ENCODE data around the gene PTAFR.
A peak's percentile ranks its signal among the peaks of the same experiment; 100 is the strongest.

The PTAFR gene

GRCh38 chr1:28126783-28127490, 49.6 kb downstream of the PTAFR start:
- Mint-ChIP-seq H3K4me1 (ENCODE audit: low read depth) (no peaks in the 10 kb centered on the region), H3K27me3 (peaks cover 35% of the 10 kb centered on the region), H3K36me3 (ENCODE audit: low read depth) (no peaks in the 10 kb centered on the region), H3K9me3 (no peaks in the 10 kb centered on the region), H3K27ac (no peak overlapping the region), H3K4me3 (no peak overlapping the region)
- DNase-seq = no peak

DNA sequence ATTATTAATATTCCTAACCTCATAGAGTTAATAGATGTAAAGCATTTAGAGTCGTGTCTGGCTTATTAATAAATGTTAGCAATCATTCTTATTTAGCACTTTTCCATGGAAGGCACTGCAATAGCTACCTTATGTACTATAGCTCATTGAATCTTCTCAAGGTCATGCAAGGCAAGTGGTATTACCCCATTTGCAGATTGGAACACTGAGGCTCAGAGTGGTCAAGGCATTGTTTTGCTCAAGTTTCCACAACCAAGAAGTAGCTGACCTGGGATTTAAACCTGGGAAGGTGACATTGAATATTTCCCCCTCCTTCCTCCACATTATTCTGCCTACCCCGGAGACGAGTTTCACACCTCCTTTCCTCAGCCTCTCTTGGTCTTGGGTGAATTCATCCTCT, 50.3 kb downstream of the PTAFR start:
- DNase-seq = no peak
- Mint-ChIP-seq H3K27me3 (peaks cover 35% of the 10 kb centered on the region), H3K4me3 (no peak overlapping the region)

DNA sequence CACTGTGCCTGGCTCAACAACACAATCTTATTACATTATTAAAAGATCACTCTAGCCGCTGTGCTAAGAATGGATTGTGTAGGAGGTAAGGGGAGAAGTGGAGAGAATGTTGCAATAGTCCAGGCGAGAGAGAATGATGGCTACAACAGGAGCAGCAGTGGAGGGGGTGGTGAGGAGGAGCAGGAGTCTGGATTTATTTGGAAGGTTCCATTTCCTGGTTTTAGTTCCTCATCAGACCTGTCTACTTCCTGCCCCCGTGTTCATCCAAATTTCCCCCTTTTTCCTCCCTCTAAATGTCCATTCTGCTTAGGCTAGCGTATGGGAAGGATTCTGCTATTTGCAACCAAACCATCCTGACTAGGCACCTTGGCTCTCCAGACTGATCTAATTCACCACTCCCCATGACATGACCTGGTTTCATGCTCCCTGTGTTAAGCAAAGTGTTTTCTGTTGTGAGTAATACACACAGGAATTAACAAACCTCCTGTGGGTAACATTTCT, 53.0 kb downstream of the PTAFR start:
- no peaks in the 10 kb centered on the region for H3K9me3 Mint-ChIP-seq
- no peaks in the 10 kb centered on the region for H3K36me3 Mint-ChIP-seq (ENCODE audit: low read depth)
- peaks cover 24% of the 10 kb centered on the region for H3K27me3 Mint-ChIP-seq
- H3K4me1 Mint-ChIP-seq (ENCODE audit: low read depth) = no peaks in the 10 kb centered on the region
- H3K4me3 Mint-ChIP-seq = no peak overlapping the region
- H3K27ac Mint-ChIP-seq = no peak overlapping the region
- DNase-seq = no peak

More for the DNA sequence above, 50.3 kb downstream of the PTAFR start:
- Mint-ChIP-seq H3K9me3 (no peaks in the 10 kb centered on the region), H3K36me3 (ENCODE audit: low read depth) (no peaks in the 10 kb centered on the region), H3K27ac (no peak overlapping the region), H3K4me1 (ENCODE audit: low read depth) (no peaks in the 10 kb centered on the region)

GRCh38 chr1:28122183-28122582, 54.3 kb downstream of the PTAFR start:
- H3K27ac Mint-ChIP-seq = no peak overlapping the region
- H3K4me1 Mint-ChIP-seq (ENCODE audit: low read depth) = no peaks in the 10 kb centered on the region
- no peak overlapping the region for H3K4me3 Mint-ChIP-seq
- H3K9me3 Mint-ChIP-seq = no peaks in the 10 kb centered on the region
- DNase-seq = no peak
- peaks cover 18% of the 10 kb centered on the region for H3K27me3 Mint-ChIP-seq
- no peaks in the 10 kb centered on the region for H3K36me3 Mint-ChIP-seq (ENCODE audit: low read depth)

GRCh38 chr1:28119556-28119955, 56.9 kb downstream of the PTAFR start:
- peaks cover 9% of the 10 kb centered on the region for H3K4me1 Mint-ChIP-seq (ENCODE audit: low read depth)
- H3K27me3 Mint-ChIP-seq = peaks cover 6% of the 10 kb centered on the region
- no peaks in the 10 kb centered on the region for H3K36me3 Mint-ChIP-seq (ENCODE audit: low read depth)
- no peaks in the 10 kb centered on the region for H3K9me3 Mint-ChIP-seq
- H3K4me3 Mint-ChIP-seq = no peak overlapping the region
- H3K27ac Mint-ChIP-seq = no peak overlapping the region
- no peak for DNase-seq

GRCh38 chr1:28118640-28119307, 57.7 kb downstream of the PTAFR start:
- Mint-ChIP-seq H3K27me3 (peaks cover 6% of the 10 kb centered on the region), H3K4me1 (ENCODE audit: low read depth) (peaks cover 9% of the 10 kb centered on the region), H3K36me3 (ENCODE audit: low read depth) (no peaks in the 10 kb centered on the region), H3K9me3 (no peaks in the 10 kb centered on the region), H3K27ac (no peak overlapping the region), H3K4me3 (no peak overlapping the region)
- DNase-seq = no peak

- Mint-ChIP-seq H3K36me3 (ENCODE audit: low read depth) (no peaks in the 10 kb centered on the region), H3K9me3 (no peaks in the 10 kb centered on the region), H3K4me1 (ENCODE audit: low read depth) (peaks cover 25% of the 10 kb centered on the region), H3K27me3 (no peaks in the 10 kb centered on the region), H3K27ac (peak overlapping the region; percentile 74), H3K4me3 (no peak overlapping the region)
- DNase-seq = peak; percentile 46
Observed at GRCh38 chr1:28115267-28115666, 61.2 kb downstream of the PTAFR start.

GRCh38 chr1:28114844-28115243, 61.6 kb downstream of the PTAFR start:
- H3K4me1 Mint-ChIP-seq (ENCODE audit: low read depth) = peaks cover 25% of the 10 kb centered on the region
- H3K9me3 Mint-ChIP-seq = no peaks in the 10 kb centered on the region
- H3K36me3 Mint-ChIP-seq (ENCODE audit: low read depth) = no peaks in the 10 kb centered on the region
- no peak for DNase-seq
- peak overlapping the region; percentile 74 for H3K27ac Mint-ChIP-seq
- no peaks in the 10 kb centered on the region for H3K27me3 Mint-ChIP-seq
- H3K4me3 Mint-ChIP-seq = no peak overlapping the region

- DNase-seq = no peak
- no peak overlapping the region for H3K4me3 Mint-ChIP-seq
- H3K27ac Mint-ChIP-seq = no peak overlapping the region
- H3K9me3 Mint-ChIP-seq = no peaks in the 10 kb centered on the region
- H3K27me3 Mint-ChIP-seq = no peaks in the 10 kb centered on the region
- no peaks in the 10 kb centered on the region for H3K36me3 Mint-ChIP-seq (ENCODE audit: low read depth)
- peaks cover 25% of the 10 kb centered on the region for H3K4me1 Mint-ChIP-seq (ENCODE audit: low read depth)
Observed at GRCh38 chr1:28113242-28113572, 63.3 kb downstream of the PTAFR start.

- no peaks in the 10 kb centered on the region for H3K27me3 Mint-ChIP-seq
- H3K27ac Mint-ChIP-seq = no peak overlapping the region
- DNase-seq = no peak
- H3K9me3 Mint-ChIP-seq = no peaks in the 10 kb centered on the region
- peaks cover 25% of the 10 kb centered on the region for H3K4me1 Mint-ChIP-seq (ENCODE audit: low read depth)
- no peak overlapping the region for H3K4me3 Mint-ChIP-seq
- no peaks in the 10 kb centered on the region for H3K36me3 Mint-ChIP-seq (ENCODE audit: low read depth)
Observed at GRCh38 chr1:28112388-28113241, 63.9 kb downstream of the PTAFR start.

GRCh38 chr1:28111157-28111556, 65.3 kb downstream of the PTAFR start:
- H3K4me3 Mint-ChIP-seq = no peak overlapping the region
- H3K9me3 Mint-ChIP-seq = no peaks in the 10 kb centered on the region
- no peaks in the 10 kb centered on the region for H3K27me3 Mint-ChIP-seq
- no peak overlapping the region for H3K27ac Mint-ChIP-seq
- no peaks in the 10 kb centered on the region for H3K36me3 Mint-ChIP-seq (ENCODE audit: low read depth)
- DNase-seq = no peak
- peaks cover 23% of the 10 kb centered on the region for H3K4me1 Mint-ChIP-seq (ENCODE audit: low read depth)

DNA sequence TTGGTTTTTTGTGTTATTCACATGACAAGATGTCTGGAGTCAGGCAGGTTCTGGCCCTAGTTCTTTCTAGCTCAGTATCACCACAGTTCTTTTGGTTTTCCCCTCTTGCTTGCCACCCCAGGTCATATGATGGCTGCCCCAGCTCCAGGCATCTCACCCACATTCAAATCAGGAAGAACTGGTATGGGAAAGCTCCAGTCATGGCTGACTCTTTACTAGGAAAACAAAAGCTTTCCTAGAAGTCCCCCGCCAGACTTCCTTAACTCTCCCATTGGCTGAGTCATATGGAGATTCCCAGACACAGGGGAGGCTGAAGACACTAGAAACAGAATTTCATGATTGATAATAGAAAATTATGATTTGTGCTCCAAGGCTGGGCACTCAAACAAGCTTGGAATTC, 65.9 kb downstream of the PTAFR start:
- no peaks in the 10 kb centered on the region for H3K27me3 Mint-ChIP-seq
- no peak overlapping the region for H3K4me3 Mint-ChIP-seq
- no peak overlapping the region for H3K27ac Mint-ChIP-seq
- H3K4me1 Mint-ChIP-seq (ENCODE audit: low read depth) = peaks cover 22% of the 10 kb centered on the region
- no peaks in the 10 kb centered on the region for H3K9me3 Mint-ChIP-seq
- no peaks in the 10 kb centered on the region for H3K36me3 Mint-ChIP-seq (ENCODE audit: low read depth)
- no peak for DNase-seq

DNA sequence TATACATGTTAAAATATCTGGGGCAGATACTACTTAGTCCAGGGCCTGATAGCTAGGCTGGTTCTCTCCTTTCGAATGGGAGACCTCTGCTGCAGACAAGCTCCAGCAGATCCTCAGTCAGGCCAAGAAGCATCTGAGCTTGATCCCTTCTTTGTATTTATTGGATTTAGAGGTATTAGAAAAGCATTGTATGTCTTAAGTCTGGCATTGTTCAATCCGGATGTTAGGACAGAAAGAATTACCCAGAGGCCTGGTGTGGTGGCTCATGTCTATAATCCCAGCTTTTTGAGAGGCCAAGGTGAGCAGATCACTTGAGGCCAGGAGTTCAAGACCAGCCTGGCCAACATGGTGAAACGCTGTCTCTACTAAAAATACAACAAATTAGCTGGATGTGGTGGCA, 66.9 kb downstream of the PTAFR start:
- Mint-ChIP-seq H3K27ac (no peak overlapping the region), H3K4me3 (no peak overlapping the region), H3K36me3 (ENCODE audit: low read depth) (no peaks in the 10 kb centered on the region), H3K27me3 (no peaks in the 10 kb centered on the region), H3K9me3 (no peaks in the 10 kb centered on the region), H3K4me1 (ENCODE audit: low read depth) (peaks cover 16% of the 10 kb centered on the region)
- no peak for DNase-seq

DNA sequence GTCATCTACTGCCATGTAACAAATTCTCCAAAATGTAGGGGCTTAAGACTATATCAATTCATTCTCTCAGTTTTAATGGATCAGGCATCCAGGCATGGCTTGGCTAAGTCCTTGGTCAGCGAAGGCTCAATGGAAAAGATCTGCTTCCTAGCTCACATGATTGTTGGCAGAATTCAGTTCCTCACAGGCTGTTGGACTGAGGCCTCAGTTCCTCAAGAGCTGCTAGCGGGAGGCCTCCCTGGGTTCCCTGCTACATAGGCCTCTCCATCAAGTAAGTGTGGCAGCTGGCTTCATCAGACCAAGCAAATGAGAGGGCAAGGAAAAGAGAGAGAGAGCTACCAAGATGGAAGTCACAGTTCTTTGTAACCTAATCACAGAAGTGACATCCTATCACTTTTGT, 68.5 kb downstream of the PTAFR start:
- H3K36me3 Mint-ChIP-seq (ENCODE audit: low read depth) = no peaks in the 10 kb centered on the region
- H3K27me3 Mint-ChIP-seq = no peaks in the 10 kb centered on the region
- peaks cover 14% of the 10 kb centered on the region for H3K4me1 Mint-ChIP-seq (ENCODE audit: low read depth)
- no peak for DNase-seq
- H3K27ac Mint-ChIP-seq = no peak overlapping the region
- no peak overlapping the region for H3K4me3 Mint-ChIP-seq
- H3K9me3 Mint-ChIP-seq = no peaks in the 10 kb centered on the region

All from activated T-cell treated with anti-CD3 and anti-CD28 coated beads, Interleukin-2, amount 50 U/mL, for 24 hours (primary cell).